GM18526 (cell line): Measurements from ENCODE around the gene ERCC5.
A peak's percentile ranks its signal among the peaks of the same experiment; 100 is the strongest.

Experiments used
- POLR2A ChIP-seq: IDR thresholded peaks from 3 replicates; pipeline ENCODE4 v1.6.1; 2011; ENCODE audit not compliant: insufficient read length; ENCODE audit errors: extremely low read depth

Gene ERCC5

DNA sequence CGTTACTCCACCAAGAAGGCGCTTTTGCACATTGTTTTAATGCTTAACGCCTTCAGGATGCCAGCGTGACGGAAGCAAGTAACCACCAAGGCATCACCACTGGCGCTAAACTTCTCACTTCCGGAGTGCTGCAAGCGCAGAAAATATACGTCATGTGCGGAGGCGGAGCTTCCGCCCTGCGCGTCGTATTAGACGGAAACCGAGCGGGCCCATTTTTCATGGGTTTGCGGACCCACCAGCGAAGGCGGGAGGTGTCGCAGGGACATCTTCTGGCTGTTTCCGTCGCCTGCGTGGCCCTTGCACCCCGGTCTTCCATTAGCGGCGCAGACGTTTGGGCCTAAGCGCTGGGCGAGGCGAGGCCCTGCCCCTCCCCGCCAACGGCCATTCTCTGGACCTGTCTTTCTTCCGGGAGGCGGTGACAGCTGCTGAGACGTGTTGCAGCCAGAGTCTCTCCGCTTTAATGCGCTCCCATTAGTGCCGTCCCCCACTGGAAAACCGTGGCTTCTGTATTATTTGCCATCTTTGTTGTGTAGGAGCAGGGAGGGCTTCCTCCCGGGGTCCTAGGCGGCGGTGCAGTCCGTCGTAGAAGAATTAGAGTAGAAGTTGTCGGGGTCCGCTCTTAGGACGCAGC lies at the start of gene ERCC5:
Gene ERCC5, plus strand, starts transcription at position 403 of the 631 bp plus-strand sequence. CDS start 235 bp downstream, outside the sequence.
- TF ChIP-seq POLR2A: peak; percentile 79

DNA sequence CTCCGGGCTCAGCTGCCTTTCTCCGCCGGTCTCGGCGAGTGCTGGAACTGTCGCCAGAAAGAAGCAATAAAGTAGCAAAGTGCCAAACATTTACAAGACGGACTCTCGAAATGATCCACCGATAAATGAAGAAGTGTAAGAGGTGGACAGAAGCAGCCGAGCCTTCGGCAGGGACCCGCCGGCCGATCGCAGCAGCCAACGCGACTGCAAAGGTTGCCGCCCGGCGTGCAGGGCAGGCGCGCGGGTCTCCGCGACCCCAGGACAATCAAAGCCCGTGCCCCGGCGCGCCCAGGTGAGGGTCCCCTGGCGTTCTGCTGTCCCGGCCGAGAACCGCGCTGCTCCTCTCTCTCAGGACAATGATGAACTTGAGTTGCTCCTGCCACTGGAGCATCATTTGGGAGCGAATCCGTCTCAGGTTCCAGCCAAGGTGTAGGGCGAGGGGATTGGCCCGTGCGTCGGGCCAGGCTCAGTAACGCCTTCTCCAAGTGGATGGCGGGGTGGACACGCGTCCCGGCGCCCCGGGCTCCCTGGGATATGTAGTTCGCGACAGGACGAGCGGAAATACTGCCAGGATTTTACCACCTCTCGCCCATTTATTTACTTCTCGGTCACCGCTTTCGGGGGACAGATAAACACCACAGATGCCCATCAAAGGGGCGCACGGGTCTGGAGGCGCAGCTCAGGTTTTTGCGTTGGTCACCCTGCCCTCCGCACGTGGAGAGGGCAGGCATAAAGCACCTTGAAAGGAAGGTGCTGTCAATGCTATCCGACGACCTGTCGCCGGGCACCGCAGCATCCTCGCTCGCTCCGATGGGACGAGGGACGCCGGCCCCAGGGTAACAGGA lies 47.0 kb upstream of the ERCC5 start, which contains the start of the genes BIVM and POGLUT2:
Gene BIVM, plus strand, starts transcription at position 539 of the 845 bp plus-strand sequence. CDS start 8,149 bp downstream, outside the sequence.
Gene POGLUT2, minus strand, starts transcription at position 396 of the 845 bp plus-strand sequence. Its CDS starts 306 bp downstream, at position 90.
- peak; percentile 49 for TF ChIP-seq POLR2A

GRCh38 chr13:102799426-102800144 lies 46.2 kb upstream of the ERCC5 start:
- no peak for TF ChIP-seq POLR2A

GRCh38 chr13:102800145-102801041 lies 45.4 kb upstream of the ERCC5 start:
- peak; percentile 58 for TF ChIP-seq POLR2A

DNA sequence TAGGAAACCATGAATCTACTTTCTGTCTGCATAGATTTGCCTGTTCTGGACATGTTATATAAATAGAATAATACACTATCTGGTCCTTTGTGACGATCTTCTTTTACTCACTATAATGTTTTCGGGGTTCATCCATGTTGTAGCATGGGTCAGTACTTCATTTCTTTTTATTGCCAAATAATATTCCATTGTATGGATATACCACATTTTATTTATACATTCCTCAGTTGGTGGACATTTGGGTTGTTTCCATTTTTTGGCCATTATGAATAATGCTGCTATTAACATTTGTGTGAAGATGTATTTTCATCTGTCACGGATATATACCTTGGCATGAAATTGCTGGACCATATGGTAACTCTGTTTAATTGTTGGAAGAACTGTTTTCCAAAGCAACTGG lies 40.2 kb upstream of the ERCC5 start:
- no peak for TF ChIP-seq POLR2A

GRCh38 chr13:102807699-102808098 lies 38.1 kb upstream of the ERCC5 start:
- no peak for TF ChIP-seq POLR2A

DNA sequence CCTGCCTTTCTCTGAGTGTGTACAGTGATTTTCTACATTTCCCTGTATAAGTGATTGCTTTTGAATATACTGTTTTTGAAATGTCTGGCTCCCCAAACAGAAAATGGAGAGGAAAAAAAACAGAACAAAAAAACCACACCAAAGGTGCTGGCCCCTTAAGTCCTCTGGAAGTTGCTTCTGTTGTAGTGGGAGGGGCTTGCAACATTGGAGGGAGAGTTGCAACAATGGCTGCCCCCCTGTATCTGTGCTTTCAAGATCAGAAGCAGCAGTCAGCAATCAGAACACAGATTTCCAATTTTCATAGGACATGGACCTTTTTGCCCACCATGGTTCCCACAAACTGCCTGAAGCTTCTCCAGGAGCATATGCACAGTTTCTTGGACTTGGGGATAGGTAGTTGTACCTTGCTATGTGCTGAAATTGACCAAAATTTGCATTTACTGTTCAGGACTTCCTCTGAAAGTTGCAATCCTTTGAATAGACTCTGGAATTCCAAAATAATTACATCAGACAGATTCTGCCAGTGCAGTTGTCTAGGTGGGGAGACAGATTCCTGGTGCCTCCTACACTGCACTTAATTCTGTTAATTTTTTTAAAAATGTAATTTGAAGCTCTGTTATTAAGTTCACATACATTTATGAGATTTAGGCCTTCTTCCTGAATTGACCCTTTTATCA lies 33.1 kb upstream of the ERCC5 start:
- no peak for TF ChIP-seq POLR2A

GRCh38 chr13:102814025-102814607 lies 31.7 kb upstream of the ERCC5 start:
- no peak for TF ChIP-seq POLR2A

- no peak for TF ChIP-seq POLR2A
These were observed 31.0 kb upstream of the ERCC5 start for GRCh38 chr13:102814793-102815192.

GRCh38 chr13:102815788-102816187 lies 30.0 kb upstream of the ERCC5 start:
- no peak for TF ChIP-seq POLR2A

GRCh38 chr13:102816708-102817107 lies 29.1 kb upstream of the ERCC5 start:
- TF ChIP-seq POLR2A: no peak

GRCh38 chr13:102817241-102817640 lies 28.6 kb upstream of the ERCC5 start:
- no peak for TF ChIP-seq POLR2A

DNA sequence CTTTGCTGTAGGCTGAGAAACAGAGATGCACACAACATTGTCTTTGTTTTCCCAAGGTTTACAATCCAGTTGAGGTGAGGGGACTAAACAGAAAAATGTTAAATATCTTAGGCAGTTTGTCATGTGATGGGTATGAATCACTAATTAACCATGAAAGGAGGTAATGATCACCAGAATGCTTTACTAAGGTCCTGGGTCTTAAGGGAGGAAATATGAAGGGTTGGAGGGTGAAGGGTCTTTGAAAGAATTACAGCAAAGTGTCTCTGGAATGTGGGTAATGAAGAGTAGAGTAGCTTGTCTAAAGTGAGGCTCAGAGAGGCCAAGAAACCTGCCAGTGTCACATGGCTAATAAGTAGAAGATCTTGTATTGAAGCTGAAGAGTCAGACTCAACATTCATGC lies 27.9 kb upstream of the ERCC5 start:
- TF ChIP-seq POLR2A: no peak

GRCh38 chr13:102825400-102825799 lies 20.4 kb upstream of the ERCC5 start:
- TF ChIP-seq POLR2A: no peak
